OCI-LY1 (cell line): ENCODE results near the gene GRM2.

ENCODE experiments used
- H2AFZ ChIP-seq: fragments of 200-600 bp; sonication (generic), shearing (Covaris generic); 2 replicates; pipeline ENCODE4 v1.6.0; 2014; ENCODE audit warnings: antibody characterized with exemption, mild to moderate bottlenecking, low read length
- H3F3A ChIP-seq: fragments of 200-600 bp; sonication (generic), shearing (Covaris generic); 2 replicates; pipeline ENCODE4 v1.6.0; 2014; ENCODE audit warnings: mild to moderate bottlenecking, antibody characterized with exemption, low read length, moderate library complexity; ENCODE audit not compliant: insufficient read depth
- H3K27ac ChIP-seq: fragments of 200-600 bp; sonication (generic); 2 replicates; pipeline ENCODE4 v1.5.1; 2014; ENCODE audit warnings: low read length, mixed run types, mild to moderate bottlenecking, low read depth; ENCODE audit not compliant: poor library complexity, severe bottlenecking
- H3K27me3 ChIP-seq: fragments of 200-600 bp; sonication (generic); 2 replicates; pipeline ENCODE4 v1.6.0; 2014; ENCODE audit warnings: antibody characterized with exemption, mild to moderate bottlenecking, low read length, moderate library complexity; ENCODE audit not compliant: insufficient read depth
- H3K36me3 ChIP-seq: fragments of 200-600 bp; sonication (generic); 2 replicates; pipeline ENCODE4 v1.6.1; 2014; ENCODE audit warnings: mild to moderate bottlenecking, antibody characterized with exemption, low read length, moderate library complexity, mixed read lengths; ENCODE audit not compliant: insufficient read depth
- H3K4me1 ChIP-seq: fragments of 200-600 bp; sonication (generic); 2 replicates; pipeline ENCODE4 v1.5.1; 2014; ENCODE audit warnings: mild to moderate bottlenecking, low read length, moderate library complexity; ENCODE audit not compliant: insufficient read depth, severe bottlenecking
- H3K4me2 ChIP-seq: fragments of 200-600 bp; sonication (generic), shearing (Covaris generic); 2 replicates; pipeline ENCODE4 v1.6.1; 2014; ENCODE audit warnings: low read length
- H3K4me3 ChIP-seq: fragments of 200-600 bp; sonication (generic); 2 replicates; pipeline ENCODE4 v1.5.1; 2014; ENCODE audit warnings: low read length, low read depth, mild to moderate bottlenecking, mixed read lengths; ENCODE audit not compliant: poor library complexity, severe bottlenecking
- H3K79me2 ChIP-seq: fragments of 200-600 bp; shearing (Covaris generic); 2 replicates; pipeline ENCODE4 v1.6.1; 2016; ENCODE audit warnings: mixed run types, low read length, mixed read lengths; ENCODE audit not compliant: insufficient read depth
- H3K9ac ChIP-seq: fragments of 200-600 bp; sonication (generic), shearing (Covaris generic); 2 replicates; pipeline ENCODE4 v1.6.1; 2014; ENCODE audit warnings: mild to moderate bottlenecking, low read length, mixed read lengths
- H3K9me2 ChIP-seq: fragments of 200-600 bp; sonication (generic), shearing (Covaris generic); 2 replicates; pipeline ENCODE4 v1.6.1; 2014; ENCODE audit warnings: low read depth, mild to moderate bottlenecking, low read length, mixed read lengths
- H3K9me3 ChIP-seq: fragments of 200-600 bp; shearing (Covaris generic); 2 replicates; pipeline ENCODE4 v1.6.1; 2014; ENCODE audit warnings: low read length, mixed read lengths
- H4K20me1 ChIP-seq: fragments of 200-600 bp; sonication (generic), shearing (Covaris generic); 2 replicates; pipeline ENCODE4 v1.6.0; 2016; ENCODE audit warnings: mild to moderate bottlenecking, low read length; ENCODE audit not compliant: insufficient read depth
- EZH2 ChIP-seq: fragments of 200-600 bp; sonication (generic), shearing (Covaris generic); IDR thresholded peaks from 2 replicates; pipeline ENCODE4 v1.8.0; 2017; ENCODE audit warnings: borderline replicate concordance, mixed run types, mild to moderate bottlenecking, antibody characterized with exemption, low read length, moderate library complexity, mixed read lengths
- TF ChIP-seq, protein P1 (sequence below): fragments of 200-600 bp; sonication (generic), shearing (Covaris generic); IDR thresholded peaks from 2 replicates; pipeline ENCODE4 v1.5.1; 2017; ENCODE audit warnings: mild to moderate bottlenecking, antibody characterized with exemption, low read length, moderate library complexity, mixed read lengths

The GRM2 gene

GRCh38 chr3:51678641-51679040 is 28.2 kb upstream of the GRM2 start:
- Histone ChIP-seq H3K9me3 (no peaks in the 10 kb centered on the region), H3K4me2 (no peak overlapping the region), H3K4me3 (no peak overlapping the region), H3K27ac (no peak overlapping the region), H3K9me2 (no peaks in the 10 kb centered on the region), H3K9ac (no peak overlapping the region), H3F3A (no peaks in the 10 kb centered on the region), H3K27me3 (no peaks in the 10 kb centered on the region), H3K4me1 (peaks cover 24% of the 10 kb centered on the region), H3K36me3 (peaks cover 59% of the 10 kb centered on the region), H2AFZ (no peak overlapping the region), H3K79me2 (no peaks in the 10 kb centered on the region), H4K20me1 (no peaks in the 10 kb centered on the region)
- TF ChIP-seq EZH2, result no peak
- TF ChIP-seq, protein P1, sequence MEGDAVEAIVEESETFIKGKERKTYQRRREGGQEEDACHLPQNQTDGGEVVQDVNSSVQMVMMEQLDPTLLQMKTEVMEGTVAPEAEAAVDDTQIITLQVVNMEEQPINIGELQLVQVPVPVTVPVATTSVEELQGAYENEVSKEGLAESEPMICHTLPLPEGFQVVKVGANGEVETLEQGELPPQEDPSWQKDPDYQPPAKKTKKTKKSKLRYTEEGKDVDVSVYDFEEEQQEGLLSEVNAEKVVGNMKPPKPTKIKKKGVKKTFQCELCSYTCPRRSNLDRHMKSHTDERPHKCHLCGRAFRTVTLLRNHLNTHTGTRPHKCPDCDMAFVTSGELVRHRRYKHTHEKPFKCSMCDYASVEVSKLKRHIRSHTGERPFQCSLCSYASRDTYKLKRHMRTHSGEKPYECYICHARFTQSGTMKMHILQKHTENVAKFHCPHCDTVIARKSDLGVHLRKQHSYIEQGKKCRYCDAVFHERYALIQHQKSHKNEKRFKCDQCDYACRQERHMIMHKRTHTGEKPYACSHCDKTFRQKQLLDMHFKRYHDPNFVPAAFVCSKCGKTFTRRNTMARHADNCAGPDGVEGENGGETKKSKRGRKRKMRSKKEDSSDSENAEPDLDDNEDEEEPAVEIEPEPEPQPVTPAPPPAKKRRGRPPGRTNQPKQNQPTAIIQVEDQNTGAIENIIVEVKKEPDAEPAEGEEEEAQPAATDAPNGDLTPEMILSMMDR, result no peak

GRCh38 chr3:51679318-51679717 is 27.6 kb upstream of the GRM2 start:
- H3K36me3 ChIP-seq, result peaks cover 65% of the 10 kb centered on the region
- no peaks in the 10 kb centered on the region for H3F3A ChIP-seq
- H3K9me2 ChIP-seq, result no peaks in the 10 kb centered on the region
- no peaks in the 10 kb centered on the region for H3K27me3 ChIP-seq
- no peak overlapping the region for H3K9ac ChIP-seq
- no peaks in the 10 kb centered on the region for H3K9me3 ChIP-seq
- H3K79me2 ChIP-seq, result no peaks in the 10 kb centered on the region
- no peak overlapping the region for H3K27ac ChIP-seq
- peaks cover 22% of the 10 kb centered on the region for H3K4me1 ChIP-seq
- H4K20me1 ChIP-seq, result no peaks in the 10 kb centered on the region
- TF ChIP-seq, protein P1, result no peak
- no peak for TF ChIP-seq EZH2
- no peak overlapping the region for H3K4me3 ChIP-seq
- H3K4me2 ChIP-seq, result no peak overlapping the region; the same call in 1 of the 2 replicates
- no peak overlapping the region for H2AFZ ChIP-seq

- H3K4me1 ChIP-seq, result peaks cover 22% of the 10 kb centered on the region
- no peaks in the 10 kb centered on the region for H3K9me2 ChIP-seq
- H3K79me2 ChIP-seq, result no peaks in the 10 kb centered on the region
- no peak overlapping the region for H2AFZ ChIP-seq
- H3F3A ChIP-seq, result no peaks in the 10 kb centered on the region
- TF ChIP-seq EZH2, result no peak
- TF ChIP-seq, protein P1, result no peak
- H4K20me1 ChIP-seq, result no peaks in the 10 kb centered on the region
- H3K9me3 ChIP-seq, result no peaks in the 10 kb centered on the region
- no peak overlapping the region for H3K9ac ChIP-seq
- H3K4me3 ChIP-seq, result no peak overlapping the region
- H3K4me2 ChIP-seq, result no peak overlapping the region; the same call in 1 of the 2 replicates
- no peak overlapping the region for H3K27ac ChIP-seq
- peaks cover 65% of the 10 kb centered on the region for H3K36me3 ChIP-seq
- no peaks in the 10 kb centered on the region for H3K27me3 ChIP-seq
These were observed 27.1 kb upstream of the GRM2 start for GRCh38 chr3:51679777-51680176.
